Left renal cortex interstitium (tissue), 4 donors: ENCODE results near the gene PCSK6. TPM values are rescaled to one million over a fixed set of nuclear protein-coding genes. Genes with fewer than 3 reads are reported as not detected.
"Not testable (repeated sequence)": the region's sequence is repeated elsewhere in the genome, so short reads cannot be mapped to it uniquely, and the experiment has no call there.

Source experiments
- DNase-seq, 4 donors: peaks; one replicate each; pipeline ENCODE4 v3.0.0-alpha.2; 2013; ENCODE audit warnings: low read depth in 4 of 4, low spot score in 2 of 4, missing footprints in 1 of 4
- polyA plus RNA-seq, 4 donors: library from polyadenylated mRNA; unstranded; fragments of 120-200 nt; gene quantifications; one replicate each; pipeline ENCODE4 v1.2.1, GENCODE V29; 2013; ENCODE audit not compliant: insufficient read length in 4 of 4

PCSK6 gene
- polyA plus RNA-seq, 4 donors, result 7.2 to 8.2 (median 8.1) TPM

DNA sequence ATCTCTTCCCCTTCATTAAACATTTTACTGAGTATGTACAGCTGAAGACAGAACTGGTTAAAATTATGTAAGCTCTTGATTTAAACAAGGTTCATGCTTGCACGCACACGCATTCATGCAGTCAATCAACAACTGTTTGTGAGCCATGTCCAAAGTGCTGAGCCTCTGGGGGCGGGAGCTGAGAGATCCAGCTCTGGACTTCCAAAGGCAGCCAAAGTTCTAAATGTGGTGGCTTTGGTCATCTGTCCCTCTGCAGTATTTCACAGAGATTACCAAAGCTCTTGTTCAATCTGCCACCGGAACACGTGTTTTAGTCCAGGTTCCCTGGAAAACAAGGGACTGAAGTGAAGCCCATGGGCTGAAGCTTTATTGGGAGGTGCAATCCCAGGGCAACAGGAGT, 142.1 kb downstream of the PCSK6 start:
- no peak for DNase-seq

DNA sequence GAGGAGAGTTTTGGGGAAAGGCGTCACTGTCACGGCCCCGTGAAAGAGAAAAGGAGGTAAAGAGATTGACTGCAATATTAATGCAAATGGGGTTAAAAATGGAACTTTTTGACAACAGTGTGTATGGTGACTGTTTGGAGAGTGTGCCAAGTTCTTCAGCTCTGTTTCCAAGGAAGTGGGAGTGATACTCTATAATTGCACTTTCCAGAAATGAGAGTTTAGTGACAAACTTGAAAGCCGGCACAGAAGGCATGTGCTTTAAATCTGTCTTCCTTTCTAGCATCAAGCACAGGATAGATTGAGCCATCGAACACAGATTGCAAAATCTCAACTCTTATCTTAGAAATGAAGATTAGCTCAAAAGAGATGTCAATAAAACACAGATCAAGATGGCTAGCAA, 142.6 kb downstream of the PCSK6 start:
- no peak for DNase-seq

DNA sequence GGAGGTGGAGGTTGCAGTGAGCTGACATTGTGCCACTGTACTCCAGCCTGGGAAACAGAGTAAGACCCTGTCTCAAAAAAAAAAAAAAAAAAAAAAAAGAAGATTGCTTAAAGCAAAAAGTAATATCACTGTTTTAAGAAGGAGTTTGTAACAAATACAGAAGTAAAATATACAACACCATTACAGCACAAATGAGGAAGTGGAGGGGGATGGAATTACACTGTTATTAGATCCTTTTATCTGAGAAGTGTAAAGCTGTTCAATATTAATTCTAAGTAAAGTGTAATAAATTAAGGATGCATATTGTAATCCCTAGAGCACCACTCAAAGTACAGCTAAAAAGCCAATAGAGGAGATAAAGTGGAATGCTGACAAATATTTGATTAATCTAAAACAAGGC, 147.5 kb downstream of the PCSK6 start:
- no peak for DNase-seq

DNA sequence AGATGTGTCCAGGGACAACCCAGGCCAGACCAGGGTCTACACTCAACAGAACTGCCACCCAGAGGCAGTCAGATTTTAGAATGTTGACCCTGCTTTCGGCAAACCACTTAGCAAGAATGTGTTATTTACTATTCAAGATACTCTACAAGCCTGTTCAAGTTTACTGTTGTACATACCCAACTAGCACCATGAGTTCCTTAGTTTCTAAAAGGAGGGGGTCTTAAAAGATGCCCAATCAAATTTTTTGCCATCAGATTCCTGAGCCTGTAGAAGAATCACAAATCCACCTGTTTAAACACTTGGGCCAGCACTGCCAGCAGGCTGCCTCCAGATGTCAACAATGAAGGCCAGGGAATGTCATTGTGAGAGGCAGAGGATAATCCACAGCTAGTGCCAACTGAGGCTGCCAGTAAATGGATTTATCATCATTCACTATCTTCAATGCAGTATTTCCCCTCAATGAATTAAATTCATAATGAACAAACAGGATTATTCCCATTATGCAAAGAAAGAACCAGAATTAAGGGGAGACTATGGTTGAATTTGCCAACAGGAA, 150.9 kb downstream of the PCSK6 start:
- no peak for DNase-seq

DNA sequence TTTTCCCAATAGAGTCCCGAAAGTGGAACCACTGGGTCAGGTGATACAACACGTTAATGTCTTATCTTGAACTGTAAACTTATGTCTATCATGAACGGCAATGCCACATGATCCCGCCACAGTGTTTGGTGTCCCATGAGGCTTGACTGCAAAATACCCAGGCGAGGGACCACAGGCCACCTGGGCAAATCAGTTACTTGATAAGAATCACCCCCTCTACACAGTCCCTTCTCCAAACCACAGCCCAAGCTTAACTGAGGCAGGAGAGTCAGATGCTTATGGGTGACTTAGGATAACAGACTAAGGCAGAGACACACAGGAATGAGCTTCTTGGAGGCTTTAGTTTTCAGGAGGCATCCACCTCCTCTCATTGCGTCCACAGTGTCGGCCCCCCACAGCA, 151.5 kb downstream of the PCSK6 start:
- DNase-seq, result no peak

DNA sequence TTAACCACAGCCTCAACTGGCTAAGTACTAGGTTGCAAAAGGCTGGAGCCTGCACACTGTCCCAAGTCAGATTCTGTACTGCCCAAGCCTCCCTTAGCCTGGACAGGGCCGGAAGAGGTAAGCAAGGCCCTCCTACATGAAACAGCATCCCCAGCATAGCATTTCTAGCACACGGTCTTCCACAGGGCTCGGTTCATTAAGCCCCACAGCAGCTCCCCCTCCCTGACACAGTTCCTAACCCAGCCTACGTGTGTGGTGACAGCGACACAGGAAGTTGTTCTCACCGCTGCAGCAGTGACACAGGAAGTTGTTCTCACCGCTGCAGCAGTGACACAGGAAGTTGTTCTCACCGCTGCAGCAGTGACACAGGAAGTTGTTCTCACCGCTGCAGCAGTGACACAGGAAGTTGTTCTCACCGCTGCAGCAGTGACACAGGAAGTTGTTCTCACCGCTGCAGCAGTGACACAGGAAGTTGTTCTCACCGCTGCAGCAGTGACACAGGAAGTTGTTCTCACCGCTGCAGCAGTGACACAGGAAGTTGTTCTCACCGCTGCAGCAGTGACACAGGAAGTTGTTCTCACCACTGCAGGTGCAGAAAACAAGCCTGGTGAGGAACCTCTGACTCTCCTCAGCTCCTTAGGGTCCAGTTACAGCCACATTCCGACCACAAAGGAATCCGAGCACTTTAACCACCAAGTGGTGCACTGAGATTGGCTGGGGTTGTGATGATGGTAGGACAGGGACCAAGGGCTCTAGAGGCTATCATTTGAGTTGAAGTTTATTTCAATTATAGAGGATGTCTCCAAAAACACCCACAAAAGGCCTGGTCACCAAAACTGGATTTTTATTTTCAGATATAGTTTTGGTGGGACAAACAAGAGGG, 155.4 kb downstream of the PCSK6 start:
- not testable (repeated sequence) for DNase-seq

DNA sequence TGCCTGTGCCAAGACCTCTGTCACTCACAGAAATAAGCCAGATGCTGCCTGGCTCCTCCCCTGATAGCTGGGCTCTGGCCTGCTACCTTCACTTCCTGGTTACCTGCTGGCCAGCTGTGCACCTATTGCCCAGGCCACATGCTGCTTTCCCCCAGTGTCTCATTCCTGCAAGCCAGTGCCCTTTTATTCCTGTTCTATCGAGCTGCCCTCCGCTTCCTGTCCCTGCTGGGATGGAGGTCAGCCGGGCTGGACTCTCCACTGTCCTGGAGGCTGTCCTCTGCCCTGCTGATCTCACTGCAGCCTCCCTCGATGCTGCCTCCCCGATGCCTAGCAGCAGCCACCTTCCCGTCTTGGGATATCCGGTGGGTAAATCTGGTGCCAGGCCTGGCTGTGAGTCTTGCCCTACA, 157.4 kb downstream of the PCSK6 start:
- no peak for DNase-seq

DNA sequence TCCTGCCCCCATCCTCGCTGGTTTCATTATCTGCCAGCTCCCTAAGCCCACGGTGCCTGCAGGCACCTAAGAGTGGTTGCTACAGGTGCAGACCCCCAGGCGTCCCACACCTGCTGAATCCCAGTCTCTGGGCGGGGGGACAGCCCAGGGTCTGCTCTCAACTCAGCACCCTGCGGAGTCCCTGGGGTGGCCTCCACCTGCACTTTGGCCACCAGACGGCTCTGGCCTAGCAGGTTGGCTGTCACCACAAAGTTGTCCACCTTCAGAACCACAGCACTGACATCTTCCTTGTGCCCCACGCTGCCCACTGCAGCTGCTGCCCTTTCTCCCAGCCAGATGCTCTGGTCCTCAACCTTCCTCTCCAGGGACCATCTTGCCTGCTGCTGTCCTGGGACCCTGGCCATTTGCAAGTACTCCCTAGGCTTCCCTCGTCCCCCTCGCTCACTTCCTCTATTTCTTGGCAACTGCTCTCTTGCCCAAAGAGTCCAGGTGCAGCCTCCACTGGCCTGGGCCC, 159.6 kb downstream of the PCSK6 start:
- DNase-seq, result no peak

DNA sequence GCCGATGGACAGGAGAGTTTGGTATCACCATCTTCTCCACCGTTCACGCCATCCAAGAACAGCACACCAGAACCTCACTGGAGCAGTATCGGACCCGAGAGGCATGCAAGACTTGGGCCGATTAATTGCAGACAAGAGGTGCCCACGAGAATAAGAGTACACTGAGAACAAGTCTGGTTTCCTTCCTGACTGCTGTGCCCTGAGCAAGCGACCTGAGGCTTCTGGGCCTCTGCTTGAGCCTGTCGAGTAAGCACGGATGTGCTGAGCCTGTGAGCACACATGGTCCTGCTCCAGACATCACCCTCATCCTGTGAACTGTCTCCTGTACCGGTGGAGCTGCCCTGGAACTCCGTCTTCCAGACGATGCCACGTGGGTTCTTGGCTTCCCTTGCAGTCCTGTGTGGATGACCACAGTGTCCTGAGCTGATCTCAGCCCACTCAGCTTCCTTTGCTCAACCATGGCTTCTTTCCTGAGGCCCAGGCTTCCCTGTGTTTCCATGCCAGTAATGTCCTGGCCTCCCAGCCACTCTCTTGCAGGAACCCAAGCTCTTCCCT, 160.1 kb downstream of the PCSK6 start:
- DNase-seq, result no peak

DNA sequence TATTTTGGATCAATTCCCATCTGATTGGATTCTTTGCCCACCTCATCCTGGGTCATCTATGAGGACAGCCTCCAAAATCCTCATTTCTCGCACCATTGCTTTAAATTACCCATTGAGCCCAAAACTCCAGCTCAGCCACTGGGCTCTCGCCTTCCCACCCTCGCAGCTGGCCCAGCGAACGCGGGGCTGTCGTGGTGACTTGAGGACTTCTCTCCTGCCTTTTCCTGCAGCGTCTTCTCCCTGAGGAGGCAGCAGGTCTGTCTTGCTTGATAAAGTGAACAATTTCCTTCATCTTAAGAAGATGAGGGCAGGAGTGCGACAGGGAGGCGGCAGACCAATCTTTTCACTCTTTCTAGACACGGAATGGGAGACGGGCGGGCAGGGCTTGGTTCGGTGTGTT, 161.5 kb downstream of the PCSK6 start:
- DNase-seq, result no peak

DNA sequence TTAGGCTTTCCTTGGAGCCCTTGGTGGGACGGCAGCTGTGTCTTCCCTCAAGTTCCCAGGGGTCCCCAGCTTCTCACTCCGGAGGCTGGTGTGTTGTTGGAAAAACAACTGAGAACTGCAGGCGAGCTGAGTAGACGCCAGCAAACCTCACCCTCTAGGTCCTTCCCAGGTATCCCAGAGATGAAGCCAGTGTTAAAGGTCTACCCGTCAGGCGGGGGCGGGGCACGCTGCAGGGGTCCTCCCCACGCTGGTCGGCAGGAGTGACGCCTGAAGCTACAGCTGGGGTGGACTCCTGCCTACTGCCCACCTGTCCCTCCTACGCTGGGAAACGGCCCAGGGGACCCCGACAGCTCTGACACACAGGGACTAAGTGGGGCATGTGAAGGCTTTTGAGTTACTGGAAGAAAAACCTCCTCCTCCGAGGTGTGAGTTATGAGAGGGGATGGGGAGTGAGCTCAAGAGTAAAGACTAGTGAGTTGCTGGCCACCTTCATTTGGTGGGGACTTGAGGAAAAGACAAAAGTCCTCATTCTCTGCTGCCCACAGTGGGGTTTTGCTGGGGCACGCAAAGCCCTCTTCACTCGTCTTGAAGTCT, 162.3 kb downstream of the PCSK6 start:
- DNase-seq, result no peak

DNA sequence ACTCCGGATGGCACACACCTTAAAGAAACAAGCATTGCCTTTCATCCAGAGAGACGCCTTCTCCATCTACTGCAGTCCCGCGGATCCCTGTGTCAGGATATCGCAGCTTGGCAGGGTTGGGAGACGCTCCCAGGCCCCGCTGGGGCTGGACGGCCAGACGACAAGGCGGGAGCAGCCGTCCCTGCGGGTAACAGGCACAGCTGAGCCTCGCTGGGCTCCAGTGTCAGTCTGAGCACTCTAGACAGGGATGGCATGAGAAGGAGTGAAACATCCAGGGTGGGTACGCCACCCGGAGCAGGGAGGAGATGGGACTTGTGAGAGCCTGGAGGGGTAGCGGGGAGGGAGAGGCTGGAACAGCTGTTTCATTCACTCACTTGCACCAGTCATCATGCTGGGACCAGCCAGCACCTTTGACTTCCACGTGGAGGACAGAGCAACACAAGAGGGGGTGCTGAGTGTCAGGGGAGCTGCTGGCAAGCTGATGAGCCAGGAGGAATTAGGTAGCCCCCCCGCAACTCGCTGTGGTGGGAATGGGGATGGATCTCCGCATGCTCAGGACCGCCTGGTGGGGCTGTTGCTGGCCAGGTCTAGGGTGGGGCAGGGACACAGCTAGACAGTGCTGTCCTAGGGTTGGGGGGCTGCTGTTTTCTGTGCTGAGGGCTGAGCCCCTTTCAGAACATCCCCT, 162.9 kb downstream of the PCSK6 start:
- DNase-seq, result no peak

DNA sequence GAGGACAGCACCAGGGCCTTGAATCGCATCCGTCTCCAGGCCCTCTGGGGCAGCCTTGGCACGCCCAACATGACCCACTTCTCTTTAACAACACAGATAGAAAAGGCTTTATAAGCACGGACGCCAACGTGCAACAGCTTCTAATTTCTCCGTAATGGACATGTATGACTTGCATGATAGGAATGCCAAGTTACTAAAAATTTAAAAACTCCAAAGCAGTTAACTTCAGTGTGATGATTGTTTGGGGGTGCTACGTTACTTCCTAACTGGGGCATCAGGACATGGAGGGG, 163.5 kb downstream of the PCSK6 start:
- no peak for DNase-seq

DNA sequence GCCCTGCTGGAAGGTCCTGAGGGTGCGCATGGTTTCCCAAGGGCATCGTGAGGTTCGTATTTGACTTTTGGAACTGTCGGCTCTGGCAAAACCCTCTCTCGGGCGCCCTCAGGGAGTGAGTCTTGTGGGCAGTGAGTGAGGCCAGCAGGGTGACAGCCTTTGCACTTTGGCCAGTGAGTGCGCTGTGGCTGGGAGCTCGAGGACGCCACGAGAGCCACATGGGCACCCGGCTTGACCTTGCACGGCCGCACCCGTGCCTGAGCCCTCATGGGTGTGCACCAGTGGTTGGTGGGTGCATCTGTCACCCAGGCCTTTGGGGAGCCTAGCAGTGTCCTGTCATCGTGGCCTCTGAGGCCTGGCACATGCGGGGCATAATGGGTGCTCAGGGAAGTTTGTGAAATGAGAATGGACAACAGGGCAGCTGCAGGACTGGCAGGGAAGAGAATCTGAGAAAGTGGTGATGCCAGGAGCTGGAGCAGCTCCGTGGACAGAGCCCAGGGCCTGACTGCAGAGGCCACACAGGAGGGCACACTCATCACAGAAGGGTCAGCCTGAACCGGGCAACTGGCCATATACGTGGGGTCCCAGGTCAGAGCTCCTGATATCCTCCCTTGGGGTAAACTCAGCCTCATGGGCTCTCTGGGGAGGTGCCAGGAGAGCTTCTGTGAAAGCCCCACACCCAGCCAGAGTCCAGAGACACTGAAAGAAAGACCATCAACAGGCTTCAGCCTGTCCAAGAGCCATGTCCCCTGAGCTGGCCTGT, 164.1 kb downstream of the PCSK6 start:
- DNase-seq, result no peak

DNA sequence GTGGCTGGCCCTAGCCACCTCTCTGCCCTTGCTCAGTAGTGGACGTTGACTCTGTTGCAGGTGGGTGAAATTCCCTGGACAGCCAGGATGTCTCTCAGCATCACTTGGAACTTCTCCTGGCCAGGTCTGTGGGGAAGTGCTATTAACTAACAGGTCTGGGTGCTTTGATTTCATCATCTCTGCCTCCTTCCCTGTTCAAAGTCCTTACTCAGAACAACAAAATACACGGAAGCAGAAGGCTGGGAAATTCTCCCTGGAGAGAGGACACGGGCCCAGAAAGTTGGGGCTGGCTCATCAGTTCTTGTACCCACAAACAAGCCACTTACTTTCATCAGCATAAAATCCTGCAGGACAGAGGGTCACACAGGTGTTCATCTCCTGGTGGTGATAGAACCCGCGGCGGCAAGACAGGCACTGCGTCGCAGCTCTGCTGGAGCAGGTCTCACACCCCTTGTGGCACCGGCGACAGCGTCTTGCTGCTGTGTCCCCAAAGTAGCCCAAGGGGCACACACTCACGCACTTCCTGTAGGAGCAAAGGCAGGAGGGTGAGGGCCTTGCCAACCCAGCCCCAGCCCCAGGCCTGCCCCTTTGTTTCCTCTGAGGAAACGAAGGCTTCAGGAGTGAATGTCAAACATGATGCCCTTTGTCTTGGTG, 164.9 kb downstream of the PCSK6 start:
- no peak for DNase-seq

DNA sequence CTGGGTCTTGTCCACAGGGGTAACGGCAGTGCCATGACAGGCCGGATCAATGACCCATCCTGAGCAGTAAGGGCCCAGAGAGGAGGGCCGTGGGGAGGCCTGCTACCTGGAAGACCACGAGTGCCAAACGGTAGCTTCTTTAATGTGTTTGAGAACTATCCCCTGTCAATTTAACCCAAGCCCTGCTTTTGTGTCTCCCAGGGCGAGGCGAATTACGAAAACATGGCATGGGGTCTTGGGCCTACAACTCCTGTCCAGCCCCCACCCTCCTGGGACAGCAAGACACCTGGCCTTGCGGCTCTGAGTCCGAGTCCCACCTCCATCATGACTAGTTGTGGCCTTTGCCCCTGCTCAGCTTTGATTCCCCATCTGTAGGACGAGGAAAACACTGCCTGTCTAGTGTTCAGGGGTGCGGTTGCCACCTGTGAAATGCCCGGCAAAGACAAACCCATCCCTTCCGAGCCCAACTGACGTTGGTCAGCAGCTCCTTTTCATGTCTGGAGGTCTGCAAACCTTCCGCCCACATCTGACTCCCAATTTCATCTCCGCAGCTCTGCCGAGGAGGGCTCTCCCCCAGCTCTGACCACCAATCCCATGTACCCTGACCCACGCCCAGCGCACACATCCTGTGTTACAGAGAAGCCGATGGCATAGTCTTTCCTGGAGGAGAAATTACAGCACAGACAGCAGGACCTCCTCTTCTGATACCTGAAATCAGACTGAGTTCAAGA, 165.5 kb downstream of the PCSK6 start:
- no peak for DNase-seq

DNA sequence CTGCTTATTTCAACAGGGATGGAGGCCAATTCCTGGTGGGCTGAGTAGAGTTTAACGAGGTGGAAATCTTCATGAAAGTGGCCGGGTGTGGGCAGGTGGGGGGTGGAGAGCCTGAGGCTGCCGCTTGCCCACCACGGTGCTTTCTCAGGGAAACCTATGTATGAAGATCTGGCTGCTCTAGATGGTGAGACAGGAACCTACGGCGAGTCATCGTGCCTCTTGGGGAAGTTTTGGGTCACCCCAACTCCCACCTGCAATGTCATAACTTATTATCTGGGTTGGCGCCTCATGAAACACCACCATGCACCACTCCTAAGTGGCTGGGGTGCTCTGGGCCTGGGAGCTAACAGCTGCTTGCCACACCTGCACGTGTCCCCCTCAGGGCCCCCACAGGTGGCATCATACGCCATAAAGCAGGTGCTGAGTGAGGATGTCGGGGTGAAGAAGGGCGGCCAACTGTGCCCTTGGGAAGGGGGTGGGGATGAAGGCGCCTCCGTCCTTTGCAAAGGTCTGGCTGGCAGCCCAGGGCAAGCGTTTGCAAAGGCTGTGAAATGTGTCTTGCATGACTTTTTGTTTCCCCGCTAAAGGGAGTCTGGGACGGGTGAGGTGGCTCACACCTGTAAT, 166.5 kb downstream of the PCSK6 start:
- DNase-seq, result no peak

DNA sequence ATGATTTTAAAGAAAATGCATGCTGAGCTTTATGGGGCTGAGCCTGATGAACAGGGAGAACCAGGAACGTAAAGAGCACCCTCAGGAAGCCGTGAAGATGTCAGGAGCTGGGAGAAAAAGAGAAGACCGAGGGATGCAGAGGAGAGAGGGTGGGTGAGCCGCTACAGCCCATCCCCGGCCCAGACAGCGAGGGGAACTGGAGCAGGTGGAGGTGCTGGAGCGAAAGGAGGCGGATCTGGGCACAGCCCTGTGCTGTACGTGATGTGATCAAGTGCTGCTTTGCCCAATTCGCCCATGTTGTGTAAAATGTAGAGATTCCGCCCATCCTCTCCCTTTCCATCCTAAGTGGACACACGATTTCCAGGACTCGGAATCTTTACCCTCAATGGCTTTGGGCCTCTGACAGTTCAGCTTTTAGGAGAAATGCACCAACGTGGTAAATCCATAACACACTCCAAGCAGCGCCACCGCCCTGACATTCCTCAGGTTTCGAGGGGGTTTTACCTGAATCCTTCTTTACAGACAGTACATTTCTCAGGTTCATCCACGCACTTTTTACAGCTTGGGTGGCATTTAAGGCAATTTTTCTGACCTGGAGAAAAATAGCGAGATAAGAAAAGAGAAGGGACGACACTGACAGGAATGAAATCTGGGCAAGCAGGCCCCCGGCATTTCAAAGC, 167.4 kb downstream of the PCSK6 start:
- DNase-seq, result no peak
